ENCODE data around the gene XXYLT1.

Gene XXYLT1

DNA sequence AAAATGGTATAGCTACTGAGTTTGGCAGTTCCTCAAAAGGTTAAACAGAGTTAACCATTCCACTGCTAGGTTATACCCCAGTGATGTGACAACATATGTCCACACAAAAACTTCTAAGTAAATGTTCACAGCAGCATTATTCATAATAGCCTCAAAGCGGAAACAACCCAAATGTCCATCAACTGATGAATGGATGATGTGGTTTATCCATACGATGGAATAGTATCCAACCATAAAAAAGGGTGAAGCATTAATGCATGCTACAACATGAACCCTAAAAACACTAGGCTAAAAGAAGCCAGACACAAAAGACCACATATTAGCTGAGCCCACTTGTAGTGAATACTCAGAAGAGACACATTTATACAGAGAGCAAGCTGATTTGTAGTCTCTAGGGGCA lies 9.0 kb downstream of the XXYLT1 start:
- ChIA-PET CTCF (interaction anchor here (2.3 to 3.9 kb wide), 6 partner anchors 9 to 591 kb away, joined by 6 to 72 read pairs (median 22); partner anchors contain the start of genes LSG1 and XXYLT1), POLR2A (no interaction called here)
- no peak for DNase-seq (ENCODE audit: extremely low spot score)
- TF ChIP-seq, protein P1, sequence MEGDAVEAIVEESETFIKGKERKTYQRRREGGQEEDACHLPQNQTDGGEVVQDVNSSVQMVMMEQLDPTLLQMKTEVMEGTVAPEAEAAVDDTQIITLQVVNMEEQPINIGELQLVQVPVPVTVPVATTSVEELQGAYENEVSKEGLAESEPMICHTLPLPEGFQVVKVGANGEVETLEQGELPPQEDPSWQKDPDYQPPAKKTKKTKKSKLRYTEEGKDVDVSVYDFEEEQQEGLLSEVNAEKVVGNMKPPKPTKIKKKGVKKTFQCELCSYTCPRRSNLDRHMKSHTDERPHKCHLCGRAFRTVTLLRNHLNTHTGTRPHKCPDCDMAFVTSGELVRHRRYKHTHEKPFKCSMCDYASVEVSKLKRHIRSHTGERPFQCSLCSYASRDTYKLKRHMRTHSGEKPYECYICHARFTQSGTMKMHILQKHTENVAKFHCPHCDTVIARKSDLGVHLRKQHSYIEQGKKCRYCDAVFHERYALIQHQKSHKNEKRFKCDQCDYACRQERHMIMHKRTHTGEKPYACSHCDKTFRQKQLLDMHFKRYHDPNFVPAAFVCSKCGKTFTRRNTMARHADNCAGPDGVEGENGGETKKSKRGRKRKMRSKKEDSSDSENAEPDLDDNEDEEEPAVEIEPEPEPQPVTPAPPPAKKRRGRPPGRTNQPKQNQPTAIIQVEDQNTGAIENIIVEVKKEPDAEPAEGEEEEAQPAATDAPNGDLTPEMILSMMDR (IDR thresholded peaks at IDR 0.05; ENCODE audit: control extremely low read depth, extremely low read depth, low read depth, missing control alignments), result no peak

DNA sequence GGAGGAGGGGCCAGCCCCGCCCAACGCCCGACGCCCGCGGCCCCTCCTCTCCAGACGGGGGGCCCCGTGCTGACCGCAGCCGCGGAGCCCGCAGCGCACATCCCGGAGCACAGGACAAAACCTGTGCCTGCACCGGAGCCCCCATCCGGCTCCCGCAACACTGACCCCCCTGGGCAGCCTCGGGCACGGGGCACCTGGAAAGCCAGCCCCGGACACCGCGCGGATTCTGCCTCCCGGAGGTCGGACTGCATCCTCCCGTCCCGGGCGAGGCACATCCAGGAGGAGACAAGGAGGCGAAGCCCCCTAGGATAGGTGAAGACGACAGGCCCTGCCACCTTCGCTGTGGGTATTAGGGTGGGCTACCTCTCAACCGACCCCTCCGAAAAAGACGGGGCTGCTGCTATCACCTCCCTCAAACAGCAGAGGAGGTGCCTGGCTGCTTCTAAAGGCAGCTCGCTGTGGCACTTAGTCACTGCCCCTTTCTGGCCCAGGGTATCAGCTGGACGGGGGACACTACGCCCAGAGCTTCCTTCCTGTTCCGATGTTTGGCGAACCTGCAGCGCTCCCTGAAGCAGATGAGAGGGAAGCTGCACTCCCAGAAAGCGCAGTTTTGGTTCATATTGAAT lies 10.6 kb downstream of the XXYLT1 start:
- TF ChIP-seq, protein P1 (IDR thresholded peaks at IDR 0.05; ENCODE audit: control extremely low read depth, extremely low read depth, low read depth, missing control alignments), result no peak
- DNase-seq (ENCODE audit: extremely low spot score), result no peak
- CTCF ChIA-PET, result interaction anchor here (0.7 to 3.9 kb wide), 15 partner anchors 10 to 593 kb away, joined by 3 to 72 read pairs (median 5); partner anchors contain the start of genes LSG1 and XXYLT1
- POLR2A ChIA-PET, result interaction anchor here (1.3 kb wide), 1 partner anchor 573 kb away, joined by 4 read pairs; no protein-coding TSS in a partner anchor

DNA sequence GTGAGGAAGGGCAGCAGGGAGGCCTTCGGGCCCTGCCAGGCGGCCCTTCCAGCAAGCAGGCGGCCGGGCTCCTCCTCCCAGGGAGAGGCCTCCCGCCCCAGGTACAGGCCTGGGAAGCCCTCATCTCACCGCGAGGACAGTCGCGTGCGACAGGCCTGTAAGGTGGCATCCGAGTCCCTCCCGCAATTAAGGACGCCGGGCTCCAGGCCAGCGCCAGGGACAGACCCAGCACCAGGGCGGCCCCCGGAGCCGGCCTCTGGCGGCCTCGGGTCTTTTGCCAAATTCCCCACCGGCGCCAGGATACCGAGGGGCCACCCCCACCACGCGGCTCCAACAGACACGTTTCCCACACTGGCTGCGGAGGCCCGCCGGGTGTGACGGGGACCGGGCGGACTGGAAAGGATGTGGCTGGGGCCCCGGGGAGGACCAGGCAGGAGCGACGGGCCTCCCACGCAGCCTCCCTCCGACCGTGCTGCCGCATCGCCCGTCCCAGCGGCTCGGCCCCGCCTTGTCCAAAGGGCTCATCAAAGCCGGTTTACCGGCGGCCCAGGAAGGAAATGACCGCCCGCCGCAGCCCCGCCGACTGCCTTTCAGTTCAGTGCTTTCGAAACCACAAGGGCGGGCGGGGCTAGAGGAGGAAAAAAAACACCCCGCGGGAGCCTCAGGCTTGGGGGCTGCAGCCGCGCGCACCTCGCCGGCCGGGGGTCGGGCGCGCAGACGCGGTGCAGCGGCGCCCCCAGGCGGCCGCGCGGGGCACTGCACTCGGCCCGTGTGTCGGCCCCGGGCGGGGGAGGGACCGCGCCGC lies 11.3 kb downstream of the XXYLT1 start:
- ChIA-PET CTCF (interaction anchor here (0.8 to 4.4 kb wide), 8 partner anchors 10 to 577 kb away, joined by 3 to 72 read pairs (median 4); partner anchors contain the start of gene XXYLT1), POLR2A (interaction anchor here (1.3 kb wide), 1 partner anchor 572 kb away, joined by 4 read pairs; no protein-coding TSS in a partner anchor)
- TF ChIP-seq, protein P1 (IDR thresholded peaks at IDR 0.05; ENCODE audit: control extremely low read depth, extremely low read depth, low read depth, missing control alignments), result peak; percentile 97
- DNase-seq (ENCODE audit: extremely low spot score), result peak; percentile 95

DNA sequence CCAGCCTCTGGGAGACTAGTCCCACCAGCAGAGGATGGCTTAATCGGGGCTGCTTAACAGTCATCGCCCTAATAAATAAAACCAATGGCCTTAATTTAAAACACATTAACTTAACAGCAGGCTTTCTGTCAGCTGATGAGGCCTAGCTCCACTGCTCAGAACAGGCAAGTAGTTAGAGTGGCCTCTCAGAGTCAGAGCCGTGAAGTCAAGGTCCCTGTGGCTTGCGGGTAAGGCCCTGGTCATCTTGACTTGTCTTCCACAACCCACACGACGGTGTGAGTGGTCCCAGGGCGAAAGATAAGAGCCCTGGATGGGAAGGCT lies 11.8 kb downstream of the XXYLT1 start:
- POLR2A ChIA-PET, result interaction anchor here (0.5 kb wide), 1 partner anchor 625 kb away, joined by 7 read pairs; no protein-coding TSS in a partner anchor
- CTCF ChIA-PET, result interaction anchor here (0.6 to 4.4 kb wide), 7 partner anchors 9 to 588 kb away, joined by 3 to 20 read pairs (median 4); partner anchors contain the start of gene XXYLT1
- TF ChIP-seq, protein P1 (IDR thresholded peaks at IDR 0.05; ENCODE audit: control extremely low read depth, extremely low read depth, low read depth, missing control alignments), result no peak
- no peak for DNase-seq (ENCODE audit: extremely low spot score)

DNA sequence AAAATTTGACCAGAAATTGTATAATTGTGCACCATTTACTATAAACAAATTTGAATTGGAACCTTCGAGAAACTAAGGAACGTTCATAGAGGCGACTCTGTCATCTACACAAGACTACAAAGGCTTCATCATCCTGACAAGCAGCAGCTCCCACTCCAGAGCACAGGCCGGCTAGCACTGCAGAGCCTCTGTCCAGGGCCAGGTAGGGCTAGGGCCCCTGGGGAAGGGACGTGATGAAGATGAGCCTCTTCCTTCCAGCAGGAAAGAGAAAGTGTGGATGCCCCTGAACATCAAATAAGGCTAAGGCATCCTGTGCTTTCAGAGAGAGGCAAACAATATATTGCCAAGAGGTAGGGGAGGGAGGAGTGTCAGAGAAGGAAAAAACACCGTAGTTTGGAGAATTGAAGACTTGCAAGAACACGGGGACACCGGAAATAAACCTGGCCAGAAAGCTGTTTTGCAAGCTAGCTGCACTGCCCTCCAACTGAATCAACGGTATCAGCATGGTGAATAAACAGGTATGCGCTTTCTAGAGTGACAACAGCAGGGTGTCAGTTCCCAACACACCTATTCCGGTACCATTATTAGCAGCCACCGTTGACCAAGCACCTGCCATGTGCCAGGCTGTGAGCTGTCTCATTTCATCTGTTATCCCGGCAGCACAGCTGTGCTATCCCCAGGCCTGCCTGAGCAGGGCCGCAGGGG lies 12.4 kb downstream of the XXYLT1 start:
- POLR2A ChIA-PET, result interaction anchor here (0.5 kb wide), 1 partner anchor 625 kb away, joined by 7 read pairs; no protein-coding TSS in a partner anchor

More for the DNA sequence above, 12.4 kb downstream of the XXYLT1 start:
- CTCF ChIA-PET, result interaction anchor here (0.6 to 4.4 kb wide), 8 partner anchors 9 to 588 kb away, joined by 3 to 24 read pairs (median 4); partner anchors contain the start of gene XXYLT1
- DNase-seq (ENCODE audit: extremely low spot score), result peak; percentile 6
- TF ChIP-seq, protein P1 (IDR thresholded peaks at IDR 0.05; ENCODE audit: control extremely low read depth, extremely low read depth, low read depth, missing control alignments), result no peak

All from GM10248 (cell line).